Stimulated activated naive CD8-positive, alpha-beta T cell treated with anti-CD3 and anti-CD28 coated beads, Interleukin-15, Interleukin-2, amounts not matched to agents 100 ng/mL and 50 ng/mL, for 24 hours (primary cell): ENCODE measurements around the gene SLC7A1.

ENCODE experiments used
- H3K27ac Mint-ChIP-seq: one replicate; pipeline ENCODE4 v1.8.0; 2021; ENCODE audit warnings: mild to moderate bottlenecking, mixed read lengths
- H3K27me3 Mint-ChIP-seq: one replicate; pipeline ENCODE4 v1.8.0; 2021; ENCODE audit warnings: mixed read lengths
- H3K36me3 Mint-ChIP-seq: one replicate; pipeline ENCODE4 v1.8.0; 2021; ENCODE audit warnings: low read depth, mixed read lengths
- H3K4me1 Mint-ChIP-seq: one replicate; pipeline ENCODE4 v1.8.0; 2021; ENCODE audit warnings: low read depth, mixed read lengths
- H3K4me3 Mint-ChIP-seq: one replicate; pipeline ENCODE4 v1.8.0; 2021; ENCODE audit warnings: mild to moderate bottlenecking, mixed read lengths
- H3K9me3 Mint-ChIP-seq: one replicate; pipeline ENCODE4 v1.8.0; 2021; ENCODE audit warnings: mixed read lengths

Gene SLC7A1

DNA sequence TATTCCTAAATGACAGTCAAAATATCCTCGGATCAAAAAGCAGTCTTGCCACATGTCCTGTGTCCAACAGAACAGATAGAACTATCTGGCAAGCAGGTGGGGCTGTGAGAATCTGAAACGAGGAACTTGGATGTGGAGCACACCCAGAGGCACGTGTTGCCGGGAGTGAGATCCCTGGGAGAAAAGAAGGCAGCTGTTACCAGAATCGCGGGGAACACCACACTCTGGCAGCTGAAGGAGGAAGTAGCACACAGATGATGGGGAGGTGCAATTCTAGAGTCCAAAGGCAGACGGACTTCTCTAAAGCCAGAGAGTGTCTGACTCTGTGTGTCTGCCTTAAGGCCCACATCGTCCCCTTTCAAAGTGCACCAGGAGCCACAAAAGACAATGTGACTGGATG is 22.3 kb downstream of the SLC7A1 start:
- no peaks in the 10 kb centered on the region for H3K9me3 Mint-ChIP-seq
- no peak overlapping the region for H3K27ac Mint-ChIP-seq
- no peaks in the 10 kb centered on the region for H3K27me3 Mint-ChIP-seq
- H3K36me3 Mint-ChIP-seq: peaks cover 61% of the 10 kb centered on the region
- H3K4me3 Mint-ChIP-seq: no peak overlapping the region
- H3K4me1 Mint-ChIP-seq: peaks cover 39% of the 10 kb centered on the region

- Mint-ChIP-seq H3K27me3 (no peaks in the 10 kb centered on the region), H3K4me1 (peaks cover 42% of the 10 kb centered on the region), H3K27ac (no peak overlapping the region), H3K9me3 (no peaks in the 10 kb centered on the region), H3K4me3 (no peak overlapping the region), H3K36me3 (peaks cover 60% of the 10 kb centered on the region)
These were observed 22.9 kb downstream of the SLC7A1 start for GRCh38 chr13:29572575-29572974.

- Mint-ChIP-seq H3K9me3 (no peaks in the 10 kb centered on the region), H3K27ac (no peak overlapping the region), H3K36me3 (peaks cover 58% of the 10 kb centered on the region), H3K4me3 (no peak overlapping the region), H3K27me3 (no peaks in the 10 kb centered on the region), H3K4me1 (peaks cover 42% of the 10 kb centered on the region)
These were observed 23.5 kb downstream of the SLC7A1 start for GRCh38 chr13:29571876-29572570.

GRCh38 chr13:29570051-29570654 is 25.3 kb downstream of the SLC7A1 start:
- H3K4me1 Mint-ChIP-seq: peaks cover 52% of the 10 kb centered on the region
- H3K36me3 Mint-ChIP-seq: peaks cover 57% of the 10 kb centered on the region
- no peaks in the 10 kb centered on the region for H3K9me3 Mint-ChIP-seq
- no peaks in the 10 kb centered on the region for H3K27me3 Mint-ChIP-seq
- H3K4me3 Mint-ChIP-seq: no peak overlapping the region
- peak overlapping the region; percentile 31 for H3K27ac Mint-ChIP-seq

DNA sequence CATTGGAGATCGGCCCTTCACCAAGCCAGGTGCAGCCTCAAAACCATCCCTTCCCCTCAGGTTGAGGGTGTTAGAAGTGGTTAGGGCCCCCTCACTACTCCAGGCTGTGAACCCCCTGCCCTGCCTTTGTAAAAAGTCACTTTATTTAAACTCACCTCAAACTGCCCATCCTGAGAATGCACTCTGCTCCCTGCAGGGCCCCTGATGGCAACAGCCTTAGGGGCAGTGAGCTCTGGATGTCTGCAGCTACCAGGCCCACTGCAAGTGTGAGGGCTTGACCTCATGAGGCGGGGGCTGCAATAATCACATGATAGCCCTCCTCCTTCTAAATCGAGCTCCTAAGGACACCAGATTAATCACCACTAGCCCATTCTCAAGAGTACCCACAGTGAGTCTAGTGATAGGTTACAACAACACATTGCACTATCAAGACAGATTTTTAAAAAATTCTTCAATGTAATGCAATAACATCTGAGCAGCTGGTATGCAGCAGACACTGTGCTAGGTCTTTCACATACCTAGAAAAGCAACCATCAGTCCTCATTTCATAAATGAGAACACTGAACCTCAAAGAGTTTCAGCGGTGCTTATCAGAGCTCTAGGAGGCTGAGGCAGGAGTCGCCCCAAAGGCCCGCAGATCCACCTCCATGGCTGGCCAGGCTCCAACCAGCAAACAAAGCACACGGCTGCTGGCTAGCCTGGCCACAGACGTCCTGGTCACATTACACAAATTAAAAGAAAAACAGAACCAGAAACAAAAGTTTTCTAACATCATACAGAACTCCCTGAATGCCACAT is 26.0 kb downstream of the SLC7A1 start:
- Mint-ChIP-seq H3K4me3 (no peak overlapping the region), H3K27me3 (no peaks in the 10 kb centered on the region), H3K4me1 (peaks cover 54% of the 10 kb centered on the region), H3K27ac (no peak overlapping the region), H3K9me3 (no peaks in the 10 kb centered on the region), H3K36me3 (peaks cover 53% of the 10 kb centered on the region)

DNA sequence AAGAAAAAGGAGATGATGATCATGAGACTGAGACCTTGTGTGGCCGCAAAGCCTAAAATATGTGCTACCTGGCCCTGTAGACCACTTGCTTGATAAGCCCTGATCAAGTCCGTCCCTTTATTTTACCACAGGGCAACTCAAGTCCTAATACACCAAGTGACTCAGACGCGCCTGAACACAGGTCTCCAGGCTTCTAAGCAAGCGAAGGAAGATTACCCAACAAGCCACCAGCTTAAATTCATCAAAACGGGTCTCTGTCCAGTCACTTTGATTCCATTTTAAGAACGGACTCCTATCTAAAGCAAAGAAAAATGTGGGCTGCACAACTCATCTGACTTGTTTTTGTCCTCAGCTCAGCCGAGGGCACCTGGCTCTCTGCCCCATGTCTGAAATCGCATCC is 26.8 kb downstream of the SLC7A1 start:
- Mint-ChIP-seq H3K27me3 (no peaks in the 10 kb centered on the region), H3K36me3 (peaks cover 45% of the 10 kb centered on the region), H3K4me3 (no peak overlapping the region), H3K9me3 (no peaks in the 10 kb centered on the region), H3K27ac (no peak overlapping the region), H3K4me1 (peaks cover 54% of the 10 kb centered on the region)

DNA sequence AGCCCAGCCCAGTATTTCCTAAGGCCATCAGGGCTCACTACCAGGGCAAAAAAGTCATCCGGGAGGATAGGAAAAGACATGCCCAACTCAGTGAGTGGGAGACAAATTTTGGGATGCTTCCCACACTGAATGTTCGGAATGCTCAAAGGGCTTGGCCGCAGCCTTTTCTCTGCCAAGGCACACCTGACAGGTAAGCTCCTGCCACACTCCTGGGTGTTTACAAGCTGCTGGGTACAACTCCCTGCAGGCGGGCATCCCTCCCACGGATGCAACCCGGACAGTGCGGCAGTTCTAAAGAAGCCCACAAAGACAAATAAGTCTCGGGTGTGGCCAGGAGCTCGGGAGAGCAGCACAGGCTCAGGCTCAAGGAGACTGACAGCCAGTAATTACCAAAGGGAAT is 28.1 kb downstream of the SLC7A1 start:
- no peaks in the 10 kb centered on the region for H3K9me3 Mint-ChIP-seq
- no peak overlapping the region for H3K27ac Mint-ChIP-seq
- H3K27me3 Mint-ChIP-seq: no peaks in the 10 kb centered on the region
- H3K4me3 Mint-ChIP-seq: no peak overlapping the region
- peaks cover 45% of the 10 kb centered on the region for H3K36me3 Mint-ChIP-seq
- H3K4me1 Mint-ChIP-seq: peaks cover 57% of the 10 kb centered on the region

GRCh38 chr13:29566206-29566605 is 29.3 kb downstream of the SLC7A1 start:
- H3K4me1 Mint-ChIP-seq: peaks cover 55% of the 10 kb centered on the region
- H3K27ac Mint-ChIP-seq: no peak overlapping the region
- H3K36me3 Mint-ChIP-seq: peaks cover 39% of the 10 kb centered on the region
- no peak overlapping the region for H3K4me3 Mint-ChIP-seq
- H3K9me3 Mint-ChIP-seq: no peaks in the 10 kb centered on the region
- H3K27me3 Mint-ChIP-seq: no peaks in the 10 kb centered on the region

- peaks cover 30% of the 10 kb centered on the region for H3K36me3 Mint-ChIP-seq
- no peak overlapping the region for H3K4me3 Mint-ChIP-seq
- H3K4me1 Mint-ChIP-seq: peaks cover 48% of the 10 kb centered on the region
- no peaks in the 10 kb centered on the region for H3K9me3 Mint-ChIP-seq
- no peak overlapping the region for H3K27ac Mint-ChIP-seq
- H3K27me3 Mint-ChIP-seq: no peaks in the 10 kb centered on the region
These were observed 30.7 kb downstream of the SLC7A1 start for GRCh38 chr13:29564818-29565217.

- H3K4me3 Mint-ChIP-seq: no peak overlapping the region
- H3K27me3 Mint-ChIP-seq: no peaks in the 10 kb centered on the region
- peaks cover 46% of the 10 kb centered on the region for H3K4me1 Mint-ChIP-seq
- H3K36me3 Mint-ChIP-seq: peaks cover 26% of the 10 kb centered on the region
- no peaks in the 10 kb centered on the region for H3K9me3 Mint-ChIP-seq
- H3K27ac Mint-ChIP-seq: no peak overlapping the region
These were observed 31.1 kb downstream of the SLC7A1 start for GRCh38 chr13:29564373-29564772.

GRCh38 chr13:29563941-29564340 is 31.5 kb downstream of the SLC7A1 start:
- H3K4me1 Mint-ChIP-seq: peaks cover 44% of the 10 kb centered on the region
- H3K27me3 Mint-ChIP-seq: no peaks in the 10 kb centered on the region
- H3K36me3 Mint-ChIP-seq: peaks cover 23% of the 10 kb centered on the region
- no peak overlapping the region for H3K27ac Mint-ChIP-seq
- H3K9me3 Mint-ChIP-seq: no peaks in the 10 kb centered on the region
- no peak overlapping the region for H3K4me3 Mint-ChIP-seq

- Mint-ChIP-seq H3K9me3 (no peaks in the 10 kb centered on the region), H3K27ac (no peak overlapping the region)
These were observed 32.6 kb downstream of the SLC7A1 start for GRCh38 chr13:29562786-29563438.

GRCh38 chr13:29561918-29562317 is 33.6 kb downstream of the SLC7A1 start:
- Mint-ChIP-seq H3K4me1 (peaks cover 38% of the 10 kb centered on the region), H3K4me3 (no peak overlapping the region), H3K27ac (no peak overlapping the region), H3K9me3 (no peaks in the 10 kb centered on the region), H3K27me3 (no peaks in the 10 kb centered on the region), H3K36me3 (peaks cover 19% of the 10 kb centered on the region)

More at GRCh38 chr13:29562786-29563438, 32.6 kb downstream of the SLC7A1 start:
- Mint-ChIP-seq H3K4me1 (peaks cover 34% of the 10 kb centered on the region), H3K27me3 (no peaks in the 10 kb centered on the region), H3K4me3 (no peak overlapping the region), H3K36me3 (peaks cover 15% of the 10 kb centered on the region)

GRCh38 chr13:29556742-29557141 is 38.7 kb downstream of the SLC7A1 start:
- H3K27ac Mint-ChIP-seq: no peak overlapping the region
- no peaks in the 10 kb centered on the region for H3K9me3 Mint-ChIP-seq
- H3K27me3 Mint-ChIP-seq: no peaks in the 10 kb centered on the region
- H3K4me3 Mint-ChIP-seq: no peak overlapping the region
- peaks cover 42% of the 10 kb centered on the region for H3K36me3 Mint-ChIP-seq
- H3K4me1 Mint-ChIP-seq: peaks cover 4% of the 10 kb centered on the region

GRCh38 chr13:29551214-29551613 is 44.3 kb downstream of the SLC7A1 start:
- H3K27me3 Mint-ChIP-seq: no peaks in the 10 kb centered on the region
- H3K4me3 Mint-ChIP-seq: no peak overlapping the region

More at GRCh38 chr13:29551214-29551613, 44.3 kb downstream of the SLC7A1 start:
- no peaks in the 10 kb centered on the region for H3K9me3 Mint-ChIP-seq
- H3K27ac Mint-ChIP-seq: peak overlapping the region; percentile 66
- peaks cover 7% of the 10 kb centered on the region for H3K4me1 Mint-ChIP-seq
- peaks cover 83% of the 10 kb centered on the region for H3K36me3 Mint-ChIP-seq
